GM12874 (cell line): ENCODE measurements around the gene DSPP.

Experiments
- CTCF ChIP-seq: IDR thresholded peaks from 2 replicates; pipeline ENCODE4 v1.5.1; 2011; ENCODE audit warnings: low read depth, mild to moderate bottlenecking, control low read depth, low read length, moderate library complexity; ENCODE audit not compliant: insufficient read depth

The DSPP gene

GRCh38 chr4:87574996-87575395 lies 33.3 kb upstream of the DSPP start:
- TF ChIP-seq CTCF, result no peak

GRCh38 chr4:87575408-87575807 lies 32.9 kb upstream of the DSPP start:
- no peak for TF ChIP-seq CTCF

GRCh38 chr4:87575983-87576382 lies 32.3 kb upstream of the DSPP start:
- no peak for TF ChIP-seq CTCF

GRCh38 chr4:87579478-87579877 lies 28.9 kb upstream of the DSPP start:
- TF ChIP-seq CTCF, result no peak

GRCh38 chr4:87580057-87580456 lies 28.3 kb upstream of the DSPP start:
- no peak for TF ChIP-seq CTCF

GRCh38 chr4:87584222-87584908 lies 24.0 kb upstream of the DSPP start:
- no peak for TF ChIP-seq CTCF

GRCh38 chr4:87589531-87589930 lies 18.8 kb upstream of the DSPP start:
- no peak for TF ChIP-seq CTCF

GRCh38 chr4:87592124-87592523 lies 16.2 kb upstream of the DSPP start:
- no peak for TF ChIP-seq CTCF
